ENCODE data around the gene PPP6R1. TPM values are rescaled to one million over a fixed set of nuclear protein-coding genes. Genes with fewer than 3 reads are reported as not detected.

Gene PPP6R1
- total RNA-seq, 1 experiment from 2014 or later: 79.7 TPM

DNA sequence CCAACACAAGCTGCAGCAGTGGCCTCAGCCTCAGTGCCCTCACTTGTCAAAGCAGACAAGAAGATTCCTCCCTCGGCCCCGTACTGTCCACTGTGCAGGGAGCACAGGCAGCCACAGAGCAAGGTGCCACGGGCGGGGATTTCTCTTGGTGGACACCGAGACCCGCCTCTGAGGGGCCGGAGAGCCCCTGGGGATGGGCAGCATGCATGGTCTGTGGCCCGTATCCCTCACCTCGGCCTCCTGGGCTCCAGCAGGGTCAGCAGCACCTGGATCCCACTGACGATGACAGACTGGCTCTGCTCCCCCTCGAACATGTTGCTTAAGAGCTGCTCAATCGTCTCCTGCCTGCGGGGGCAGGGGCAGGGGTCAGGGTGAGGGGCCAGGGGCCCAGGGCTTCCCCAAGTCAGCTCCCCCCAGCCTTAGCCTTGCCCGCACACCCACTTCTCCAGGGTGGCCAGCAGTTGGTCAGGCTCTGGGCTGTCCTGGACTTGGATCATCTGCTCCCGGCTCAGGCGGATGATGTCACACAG lies 16.8 kb downstream of the PPP6R1 start:
- no peaks in the 10 kb centered on the region for H3K9me3 ChIP-seq (ENCODE audit: control insufficient read depth, low read depth, low read length)
- H2BK120ac ChIP-seq (ENCODE audit: low read depth, low read length, poor library complexity, severe bottlenecking): no peak overlapping the region
- WGBS (ENCODE audit: extremely low coverage, insufficient read length, low lambda C conversion rate): no CpG with 5 or more reads among the region's 16 CpGs
- Mint-ChIP-seq H3K9me3 (no peaks in the 10 kb centered on the region), H3K27ac (no peak overlapping the region; a peak in 1 of 7 replicates), H3K27me3 (ENCODE audit: low read depth) (no peaks in the 10 kb centered on the region), H3K4me1 (no peaks in the 10 kb centered on the region), H3K4me3 (no peak overlapping the region), H3K36me3 (ENCODE audit: insufficient read depth in 1 of 3, low read depth in 3 of 3) (peaks cover 28 to 76% (median 75%) of the 10 kb centered on the region in 3 experiments; a peak in 6 of 7 replicates)
- no peak overlapping the region for H4K91ac ChIP-seq (ENCODE audit: insufficient read length, low read depth, low read length)
- H2AK5ac ChIP-seq (ENCODE audit: insufficient read length, low read length): no peak overlapping the region
- no peak overlapping the region for H3K23ac ChIP-seq (ENCODE audit: insufficient read length, low read depth, low read length)
- H3K23me2 ChIP-seq (ENCODE audit: insufficient read length, low read depth, low read length, poor library complexity, severe bottlenecking): no peaks in the 10 kb centered on the region
- H3K4ac ChIP-seq (ENCODE audit: low read depth, low read length): no peak overlapping the region
- no peaks in the 10 kb centered on the region for H4K20me1 ChIP-seq (ENCODE audit: control insufficient read depth, insufficient read depth, insufficient read length)
- H2BK15ac ChIP-seq (ENCODE audit: low read depth, low read length): no peak overlapping the region
- H3T11ph ChIP-seq (ENCODE audit: low read length): no peak overlapping the region
- no peak overlapping the region for H3K4me2 ChIP-seq (ENCODE audit: insufficient read depth, insufficient read length, low read length)
- H3K27ac ChIP-seq (ENCODE audit: insufficient read length, low read depth, low read length): no peak overlapping the region
- no peak overlapping the region for H3K18ac ChIP-seq (ENCODE audit: insufficient read length, low read depth, low read length)
- no peaks in the 10 kb centered on the region for H3K4me1 ChIP-seq (ENCODE audit: insufficient read depth, low read length)
- no peaks in the 10 kb centered on the region for H3K79me1 ChIP-seq (ENCODE audit: insufficient read depth, low read depth, low read length, poor library complexity, severe bottlenecking)
- no peaks in the 10 kb centered on the region for H3K79me2 ChIP-seq (ENCODE audit: insufficient read depth, low read length)
- no peak overlapping the region for H2AFZ ChIP-seq (ENCODE audit: low read length)
- H4K5ac ChIP-seq (ENCODE audit: insufficient read length, low read depth, low read length): no peak overlapping the region
- no peak overlapping the region; the same call in 1 of the 2 replicates for H3K14ac ChIP-seq (ENCODE audit: insufficient read depth, low read length)
- H2BK20ac ChIP-seq (ENCODE audit: low read depth, low read length, poor library complexity, severe bottlenecking): no peak overlapping the region
- H3K9ac ChIP-seq (ENCODE audit: extremely low read depth, insufficient read length, low read length): no peak overlapping the region
- H4K8ac ChIP-seq (replicated peaks; ENCODE audit: insufficient read length, low read depth, low read length): no peak overlapping the region
- no peak for DNase-seq
- TF ChIP-seq, protein P1, sequence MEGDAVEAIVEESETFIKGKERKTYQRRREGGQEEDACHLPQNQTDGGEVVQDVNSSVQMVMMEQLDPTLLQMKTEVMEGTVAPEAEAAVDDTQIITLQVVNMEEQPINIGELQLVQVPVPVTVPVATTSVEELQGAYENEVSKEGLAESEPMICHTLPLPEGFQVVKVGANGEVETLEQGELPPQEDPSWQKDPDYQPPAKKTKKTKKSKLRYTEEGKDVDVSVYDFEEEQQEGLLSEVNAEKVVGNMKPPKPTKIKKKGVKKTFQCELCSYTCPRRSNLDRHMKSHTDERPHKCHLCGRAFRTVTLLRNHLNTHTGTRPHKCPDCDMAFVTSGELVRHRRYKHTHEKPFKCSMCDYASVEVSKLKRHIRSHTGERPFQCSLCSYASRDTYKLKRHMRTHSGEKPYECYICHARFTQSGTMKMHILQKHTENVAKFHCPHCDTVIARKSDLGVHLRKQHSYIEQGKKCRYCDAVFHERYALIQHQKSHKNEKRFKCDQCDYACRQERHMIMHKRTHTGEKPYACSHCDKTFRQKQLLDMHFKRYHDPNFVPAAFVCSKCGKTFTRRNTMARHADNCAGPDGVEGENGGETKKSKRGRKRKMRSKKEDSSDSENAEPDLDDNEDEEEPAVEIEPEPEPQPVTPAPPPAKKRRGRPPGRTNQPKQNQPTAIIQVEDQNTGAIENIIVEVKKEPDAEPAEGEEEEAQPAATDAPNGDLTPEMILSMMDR (conservative IDR thresholded peaks at IDR 0.05): no peak
- no peaks in the 10 kb centered on the region for H3K27me3 ChIP-seq (ENCODE audit: insufficient read depth, low read length)
- no peak overlapping the region for H2BK12ac ChIP-seq (ENCODE audit: insufficient read length, low read depth, low read length)
- no peak overlapping the region for H2BK5ac ChIP-seq (ENCODE audit: insufficient read length, low read length)
- no peak overlapping the region for H3K56ac ChIP-seq (ENCODE audit: insufficient read length, low read depth, low read length)

All from H9 (cell line).